22Rv1 (cell line): ENCODE measurements around the gene CGNL1.

ENCODE experiments used
- ZFX ChIP-seq: fragments of 450-650 bp; IDR thresholded peaks from 2 replicates; pipeline ENCODE4 v1.6.1; 2017; ENCODE audit warnings: antibody characterized with exemption, borderline replicate concordance
- TF ChIP-seq, protein P1 (sequence below): fragments of 450-650 bp; IDR thresholded peaks from 2 replicates; pipeline ENCODE4 v1.5.1; 2017; ENCODE audit warnings: mild to moderate bottlenecking

DNA sequence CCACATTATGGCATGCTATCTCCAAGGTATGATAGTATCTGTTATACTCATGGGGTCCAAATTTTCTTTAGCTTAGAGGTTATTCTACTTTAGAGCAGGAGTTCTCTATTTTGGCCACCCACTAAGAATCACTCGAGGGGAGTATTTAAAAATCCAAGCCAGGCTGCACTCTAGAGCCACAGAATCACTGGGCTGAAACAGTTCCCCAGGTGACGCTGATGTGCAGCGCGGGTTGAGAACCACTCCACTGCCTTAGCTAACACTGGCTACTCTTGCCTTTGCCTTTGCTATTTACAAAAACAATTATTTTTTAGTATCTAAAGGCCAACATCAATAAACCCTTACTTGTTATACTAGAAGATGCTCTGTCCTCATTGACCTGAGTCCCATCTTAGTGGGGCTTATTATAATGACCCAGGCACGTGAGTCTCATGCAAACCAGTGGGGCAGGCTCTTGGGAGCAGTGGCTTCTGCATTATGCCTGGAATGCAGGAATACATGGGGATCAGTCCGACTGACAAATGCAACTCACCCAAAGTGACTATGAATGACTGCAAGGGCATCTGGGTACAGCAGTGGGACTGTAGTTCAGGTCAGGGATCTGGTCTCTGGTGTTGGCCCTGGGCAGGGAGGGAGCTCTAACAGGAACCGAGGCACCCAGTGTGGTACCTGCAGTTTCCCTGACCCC is 21.7 kb upstream of the CGNL1 start:
- TF ChIP-seq, protein P1, sequence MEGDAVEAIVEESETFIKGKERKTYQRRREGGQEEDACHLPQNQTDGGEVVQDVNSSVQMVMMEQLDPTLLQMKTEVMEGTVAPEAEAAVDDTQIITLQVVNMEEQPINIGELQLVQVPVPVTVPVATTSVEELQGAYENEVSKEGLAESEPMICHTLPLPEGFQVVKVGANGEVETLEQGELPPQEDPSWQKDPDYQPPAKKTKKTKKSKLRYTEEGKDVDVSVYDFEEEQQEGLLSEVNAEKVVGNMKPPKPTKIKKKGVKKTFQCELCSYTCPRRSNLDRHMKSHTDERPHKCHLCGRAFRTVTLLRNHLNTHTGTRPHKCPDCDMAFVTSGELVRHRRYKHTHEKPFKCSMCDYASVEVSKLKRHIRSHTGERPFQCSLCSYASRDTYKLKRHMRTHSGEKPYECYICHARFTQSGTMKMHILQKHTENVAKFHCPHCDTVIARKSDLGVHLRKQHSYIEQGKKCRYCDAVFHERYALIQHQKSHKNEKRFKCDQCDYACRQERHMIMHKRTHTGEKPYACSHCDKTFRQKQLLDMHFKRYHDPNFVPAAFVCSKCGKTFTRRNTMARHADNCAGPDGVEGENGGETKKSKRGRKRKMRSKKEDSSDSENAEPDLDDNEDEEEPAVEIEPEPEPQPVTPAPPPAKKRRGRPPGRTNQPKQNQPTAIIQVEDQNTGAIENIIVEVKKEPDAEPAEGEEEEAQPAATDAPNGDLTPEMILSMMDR, result no peak
- TF ChIP-seq ZFX, result no peak
